HEK293T (cell line): ENCODE data around the gene SMC3.

Experiments used
- BHLHE40 ChIP-seq: fragments of 450-650 bp; IDR thresholded peaks from 2 replicates; pipeline ENCODE4 v1.6.1; 2016; ENCODE audit warnings: mild to moderate bottlenecking, moderate library complexity, borderline replicate concordance
- FOXM1 ChIP-seq: fragments of 450-650 bp; IDR thresholded peaks from 2 replicates; pipeline ENCODE4 v1.6.1; 2017; ENCODE audit warnings: mild to moderate bottlenecking, borderline replicate concordance
- NFRKB ChIP-seq: fragments of 450-650 bp; IDR thresholded peaks from 2 replicates; pipeline ENCODE4 v1.6.1; 2016; ENCODE audit warnings: mild to moderate bottlenecking, moderate library complexity
- SP1 ChIP-seq: fragments of 450-650 bp; IDR thresholded peaks from 2 replicates; pipeline ENCODE4 v1.6.1; 2017

- no peak for TF ChIP-seq NFRKB
- no peak for TF ChIP-seq FOXM1
- no peak for TF ChIP-seq BHLHE40
- TF ChIP-seq SP1: no peak
These were observed 64.4 kb downstream of the SMC3 start for GRCh38 chr10:110631934-110632333.
